SU-DHL-6 (cell line): ENCODE data around the gene CSN1S1.

Experiments
- H2AFZ ChIP-seq: fragments of 200-600 bp; sonication (generic); 2 replicates; pipeline ENCODE4 v1.6.1; 2014; ENCODE audit warnings: low read depth, mild to moderate bottlenecking, moderate library complexity, mixed read lengths, antibody characterized with exemption, low read length; ENCODE audit not compliant: severe bottlenecking
- H3F3A ChIP-seq: fragments of 200-600 bp; shearing (Covaris generic); 2 replicates; pipeline ENCODE4 v1.6.0; 2016; ENCODE audit warnings: antibody characterized with exemption, mild to moderate bottlenecking; ENCODE audit not compliant: insufficient read depth
- H3K27ac ChIP-seq: fragments of 200-600 bp; sonication (generic); 2 replicates; pipeline ENCODE4 v1.5.1; 2016; ENCODE audit warnings: low read depth, mild to moderate bottlenecking, low read length, moderate library complexity, mixed read lengths
- H3K27me3 ChIP-seq: fragments of 200-600 bp; sonication (generic), shearing (Covaris generic); 2 replicates; pipeline ENCODE4 v1.6.0; 2014; ENCODE audit warnings: mild to moderate bottlenecking, low read length
- H3K36me3 ChIP-seq: fragments of 200-600 bp; sonication (generic); 2 replicates; pipeline ENCODE4 v1.6.1; 2014; ENCODE audit warnings: mild to moderate bottlenecking, low read length, mixed read lengths
- H3K4me2 ChIP-seq: fragments of 300-600, 200-600 bp; shearing (Covaris generic), sonication (generic); 2 replicates; pipeline ENCODE4 v1.6.0; 2014; ENCODE audit warnings: low read length, low read depth, mild to moderate bottlenecking; ENCODE audit not compliant: poor library complexity, severe bottlenecking
- H3K4me3 ChIP-seq: fragments of 200-600 bp; sonication (generic); 2 replicates; pipeline ENCODE4 v1.5.1; 2014; ENCODE audit warnings: antibody characterized with exemption, low read length, mild to moderate bottlenecking, mixed read lengths; ENCODE audit not compliant: insufficient read depth, poor library complexity, severe bottlenecking
- H3K79me2 ChIP-seq: fragments of 200-600 bp; sonication (generic); 2 replicates; pipeline ENCODE4 v1.6.1; 2014; ENCODE audit warnings: mild to moderate bottlenecking, low read length, moderate library complexity; ENCODE audit not compliant: insufficient read depth
- H3K9ac ChIP-seq: fragments of 200-600 bp; sonication (generic); 2 replicates; pipeline ENCODE4 v1.7.0; 2014; ENCODE audit warnings: mild to moderate bottlenecking, low read length
- H3K9me2 ChIP-seq: fragments of 200-600 bp; sonication (generic); replicated peaks from 2 replicates; pipeline ENCODE4 v1.6.1; 2014; ENCODE audit warnings: low read length; ENCODE audit not compliant: insufficient read depth
- H3K9me3 ChIP-seq: fragments of 200-600 bp; sonication (generic); 2 replicates; pipeline ENCODE4 v1.6.1; 2014; ENCODE audit warnings: low read length, mixed read lengths; ENCODE audit not compliant: insufficient read depth
- H4K20me1 ChIP-seq: fragments of 200-600 bp; sonication (generic); 2 replicates; pipeline ENCODE4 v1.6.1; 2014; ENCODE audit warnings: low read depth, mild to moderate bottlenecking, antibody characterized with exemption, low read length, moderate library complexity, mixed read lengths
- EZH2phosphoT487 ChIP-seq: fragments of 200-600 bp; sonication (generic), shearing (Covaris generic); conservative IDR thresholded peaks from 2 replicates; pipeline ENCODE4 v1.6.1; 2018; ENCODE audit warnings: mild to moderate bottlenecking, antibody characterized with exemption, low read length, moderate library complexity, mixed read lengths
- TF ChIP-seq, protein P1 (sequence below): fragments of 200-600 bp; sonication (generic); IDR thresholded peaks from one replicate; pipeline ENCODE4 v1.5.1; 2017; ENCODE audit warnings: antibody characterized with exemption, mild to moderate bottlenecking, low read length, moderate library complexity; ENCODE audit not compliant: insufficient read depth, poor library complexity, severe bottlenecking

The CSN1S1 gene

DNA sequence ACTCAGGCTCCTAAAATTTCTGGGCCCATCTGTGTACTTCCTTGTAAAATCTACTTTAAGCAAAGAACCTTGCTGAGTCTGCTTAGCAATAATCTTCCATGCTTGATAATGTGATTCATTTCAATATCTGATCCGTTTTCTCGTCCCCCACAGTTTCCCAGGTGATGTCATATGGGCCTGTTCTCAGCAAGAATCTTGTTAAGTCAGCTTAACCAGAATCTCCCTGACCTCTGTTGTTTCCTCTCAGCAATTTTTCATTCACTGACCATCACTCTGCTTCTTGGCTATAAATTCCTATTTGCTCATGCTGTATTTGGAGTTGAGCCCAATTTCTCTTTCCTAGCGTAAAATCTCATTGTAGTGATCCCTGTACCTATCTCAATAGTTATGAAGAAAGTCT, 20.7 kb downstream of the CSN1S1 start:
- H3K36me3 ChIP-seq, result no peaks in the 10 kb centered on the region
- H3K4me2 ChIP-seq, result no peak overlapping the region
- H3K4me3 ChIP-seq, result no peak overlapping the region
- no peaks in the 10 kb centered on the region for H3K9me2 ChIP-seq
- no peaks in the 10 kb centered on the region for H3K79me2 ChIP-seq
- no peaks in the 10 kb centered on the region for H4K20me1 ChIP-seq
- no peak overlapping the region for H3K27ac ChIP-seq
- H3K9me3 ChIP-seq, result no peaks in the 10 kb centered on the region
- no peak overlapping the region for H2AFZ ChIP-seq
- no peaks in the 10 kb centered on the region for H3F3A ChIP-seq
- no peak for TF ChIP-seq EZH2phosphoT487
- TF ChIP-seq, protein P1, sequence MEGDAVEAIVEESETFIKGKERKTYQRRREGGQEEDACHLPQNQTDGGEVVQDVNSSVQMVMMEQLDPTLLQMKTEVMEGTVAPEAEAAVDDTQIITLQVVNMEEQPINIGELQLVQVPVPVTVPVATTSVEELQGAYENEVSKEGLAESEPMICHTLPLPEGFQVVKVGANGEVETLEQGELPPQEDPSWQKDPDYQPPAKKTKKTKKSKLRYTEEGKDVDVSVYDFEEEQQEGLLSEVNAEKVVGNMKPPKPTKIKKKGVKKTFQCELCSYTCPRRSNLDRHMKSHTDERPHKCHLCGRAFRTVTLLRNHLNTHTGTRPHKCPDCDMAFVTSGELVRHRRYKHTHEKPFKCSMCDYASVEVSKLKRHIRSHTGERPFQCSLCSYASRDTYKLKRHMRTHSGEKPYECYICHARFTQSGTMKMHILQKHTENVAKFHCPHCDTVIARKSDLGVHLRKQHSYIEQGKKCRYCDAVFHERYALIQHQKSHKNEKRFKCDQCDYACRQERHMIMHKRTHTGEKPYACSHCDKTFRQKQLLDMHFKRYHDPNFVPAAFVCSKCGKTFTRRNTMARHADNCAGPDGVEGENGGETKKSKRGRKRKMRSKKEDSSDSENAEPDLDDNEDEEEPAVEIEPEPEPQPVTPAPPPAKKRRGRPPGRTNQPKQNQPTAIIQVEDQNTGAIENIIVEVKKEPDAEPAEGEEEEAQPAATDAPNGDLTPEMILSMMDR, result no peak
- no peaks in the 10 kb centered on the region for H3K27me3 ChIP-seq
- H3K9ac ChIP-seq, result no peak overlapping the region

DNA sequence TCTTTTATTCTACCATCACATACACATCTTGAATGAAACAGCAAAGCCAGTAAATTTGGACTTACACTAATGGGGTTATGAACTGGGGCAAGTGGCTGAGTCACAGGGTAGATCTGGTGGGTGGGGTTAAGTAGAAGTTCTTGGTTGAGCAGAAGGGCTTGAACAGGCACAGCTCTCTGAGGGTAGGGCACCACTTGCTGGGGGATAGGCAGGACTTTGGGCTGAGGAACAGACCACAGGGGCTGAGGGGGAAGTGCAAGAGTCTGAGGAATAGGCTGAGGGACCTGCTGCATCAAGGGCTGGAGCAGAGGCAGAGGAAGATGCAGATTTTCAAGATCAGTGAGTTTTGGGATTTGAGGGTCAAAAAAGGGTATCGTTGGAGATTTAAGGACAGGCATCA, 26.3 kb downstream of the CSN1S1 start:
- Histone ChIP-seq H3K79me2 (no peaks in the 10 kb centered on the region), H3K27me3 (no peaks in the 10 kb centered on the region), H2AFZ (no peak overlapping the region), H3K9ac (no peak overlapping the region), H3K36me3 (no peaks in the 10 kb centered on the region), H3F3A (no peaks in the 10 kb centered on the region), H3K27ac (no peak overlapping the region), H3K9me3 (no peaks in the 10 kb centered on the region), H4K20me1 (no peaks in the 10 kb centered on the region), H3K4me3 (no peak overlapping the region), H3K9me2 (no peaks in the 10 kb centered on the region), H3K4me2 (no peak overlapping the region)
- TF ChIP-seq, protein P1, result no peak
- no peak for TF ChIP-seq EZH2phosphoT487

DNA sequence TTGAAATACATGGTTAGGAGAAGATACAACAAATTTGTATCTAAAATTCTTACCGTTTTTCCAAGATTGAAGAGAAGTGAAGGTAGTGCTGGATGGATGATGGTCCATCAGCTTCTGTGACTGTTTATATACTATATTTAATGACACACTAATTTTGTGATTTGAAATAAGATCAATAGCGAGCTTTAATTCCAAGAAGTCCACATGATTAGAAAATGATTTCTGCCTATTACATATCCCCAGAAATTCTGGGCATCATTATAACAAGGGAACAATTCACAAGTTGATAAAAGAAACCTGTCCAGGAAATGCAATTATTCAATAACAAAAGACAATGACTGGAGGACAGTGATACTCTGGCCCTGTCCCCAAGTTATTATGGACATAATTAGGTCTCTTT, 34.8 kb downstream of the CSN1S1 start, which contains the start of gene CSN2:
TSS of gene CSN2 (minus strand) at position 101 of the 400 bp plus-strand sequence. CDS start 4,733 bp downstream, outside the sequence.
- Histone ChIP-seq H3K9ac (no peak within 1 kb of the TSS), H3K9me2 (no peaks in the 10 kb centered on the region), H2AFZ (no peak within 1 kb of the TSS), H3F3A (no peaks in the 10 kb centered on the region), H4K20me1 (no peaks in the 10 kb centered on the region), H3K9me3 (no peaks in the 10 kb centered on the region), H3K4me3 (no peak within 1 kb of the TSS), H3K36me3 (no peaks in the 10 kb centered on the region), H3K27me3 (no peaks in the 10 kb centered on the region), H3K27ac (no peak within 1 kb of the TSS), H3K79me2 (no peaks in the 10 kb centered on the region), H3K4me2 (no peak within 1 kb of the TSS)
- TF ChIP-seq EZH2phosphoT487, result no peak
- TF ChIP-seq, protein P1, result no peak

DNA sequence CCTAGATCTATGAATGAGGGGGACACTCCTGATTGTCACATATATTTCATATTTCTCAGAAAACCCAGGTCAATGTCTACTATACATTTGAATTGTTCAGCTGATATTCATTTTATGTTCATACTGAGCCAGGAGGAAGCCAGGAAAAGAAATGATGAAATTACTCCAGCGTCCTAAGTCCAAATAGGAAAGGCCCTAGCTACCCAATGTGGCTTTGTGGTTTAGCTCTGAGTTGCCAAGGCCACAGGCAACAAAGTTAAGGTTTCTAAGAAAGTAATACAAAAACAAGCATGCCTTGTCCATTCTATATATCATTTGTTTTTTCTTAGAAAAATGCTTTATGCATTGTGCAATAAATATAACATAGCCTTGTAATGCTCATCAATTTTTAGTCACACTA, 39.2 kb downstream of the CSN1S1 start:
- TF ChIP-seq, protein P1, result no peak
- TF ChIP-seq EZH2phosphoT487, result no peak
- Histone ChIP-seq H3K36me3 (no peaks in the 10 kb centered on the region), H3K79me2 (no peaks in the 10 kb centered on the region), H3F3A (no peaks in the 10 kb centered on the region), H3K4me3 (no peak overlapping the region), H3K4me2 (no peak overlapping the region), H3K9ac (no peak overlapping the region), H3K9me2 (no peaks in the 10 kb centered on the region), H2AFZ (no peak overlapping the region), H3K9me3 (no peaks in the 10 kb centered on the region), H3K27ac (no peak overlapping the region), H4K20me1 (no peaks in the 10 kb centered on the region), H3K27me3 (no peaks in the 10 kb centered on the region)
